Endodermal cell (in vitro differentiated cells): Measurements from ENCODE around the gene DUS2. TPM values are rescaled to one million over a fixed set of nuclear protein-coding genes. Genes with fewer than 3 reads are reported as not detected.

Source experiments
- DNase-seq: peaks from one replicate; pipeline ENCODE4 v3.0.0-alpha.2; 2017
- H3K27ac ChIP-seq: 2 replicates; pipeline ENCODE4 v1.5.1; 2013; ENCODE audit warnings: mild to moderate bottlenecking, low read depth, low read length, moderate library complexity
- H3K27me3 ChIP-seq: 2 replicates; pipeline ENCODE4 v1.6.1; 2013; ENCODE audit warnings: mild to moderate bottlenecking, low read length, moderate library complexity; ENCODE audit not compliant: insufficient read depth, control insufficient read depth, poor library complexity, severe bottlenecking
- H3K36me3 ChIP-seq: 2 replicates; pipeline ENCODE4 v1.7.0; 2013; ENCODE audit warnings: mild to moderate bottlenecking, low read length, moderate library complexity; ENCODE audit not compliant: control insufficient read depth, insufficient read depth
- H3K4me1 ChIP-seq: one replicate; pipeline ENCODE4 v1.7.0; 2013; ENCODE audit warnings: low read length; ENCODE audit not compliant: control insufficient read depth, insufficient read depth
- H3K4me3 ChIP-seq: 2 replicates; pipeline ENCODE4 v1.5.1; 2013; ENCODE audit warnings: mild to moderate bottlenecking, low read length, moderate library complexity
- H3K9ac ChIP-seq: 2 replicates; pipeline ENCODE4 v1.6.1; 2013; ENCODE audit warnings: mild to moderate bottlenecking, low read length, moderate library complexity; ENCODE audit not compliant: poor library complexity, severe bottlenecking; ENCODE audit errors: extremely low read depth
- H3K9me3 ChIP-seq: 2 replicates; pipeline ENCODE4 v1.6.1; 2013; ENCODE audit warnings: mild to moderate bottlenecking, low read length, moderate library complexity; ENCODE audit not compliant: control insufficient read depth
- H3K27ac Mint-ChIP-seq: 2 replicates; pipeline ENCODE4 v1.8.0; 2020; ENCODE audit warnings: mixed read lengths
- H3K27me3 Mint-ChIP-seq: 2 replicates; pipeline ENCODE4 v1.8.0; 2021; ENCODE audit warnings: mild to moderate bottlenecking, mixed read lengths; ENCODE audit not compliant: insufficient read depth
- H3K36me3 Mint-ChIP-seq: 2 replicates; pipeline ENCODE4 v1.8.0; 2020; ENCODE audit warnings: low read depth, mixed read lengths
- H3K4me1 Mint-ChIP-seq: 2 replicates; pipeline ENCODE4 v1.8.0; 2020; ENCODE audit warnings: mixed read lengths
- H3K4me3 Mint-ChIP-seq: 2 replicates; pipeline ENCODE4 v1.8.0; 2020; ENCODE audit warnings: mild to moderate bottlenecking, moderate library complexity, mixed read lengths
- H3K9me3 Mint-ChIP-seq: 2 replicates; pipeline ENCODE4 v1.8.0; 2020; ENCODE audit warnings: mild to moderate bottlenecking, mixed read lengths
- CTCF ChIP-seq: fragments of 200-600 bp; sonication (generic); conservative IDR thresholded peaks from 2 replicates; pipeline ENCODE4 v1.5.0; 2021; ENCODE audit warnings: antibody characterized with exemption, mild to moderate bottlenecking
- WGBS, 2 experiments: methylation state at CpG; one replicate each; pipeline versions ENCODE4 v1.1.5 to v1.1.7; 2013; ENCODE audit warnings: missing lambda C conversion rate in 2 of 2, mixed read lengths in 1 of 2; ENCODE audit not compliant: insufficient coverage in 1 of 2, insufficient read length in 1 of 2; 5-methylcytosine and 5-hydroxymethylcytosine counted together
- total RNA-seq, 2 donors: library from RNA; stranded (reverse); fragmentation: NEBNext Ultra II Directional in 1 of 2; extraction: Animal tissue kit (Norgen Biotek cat#: 25700) in 1 of 2; gene quantifications; 2 replicates in 1 of 2; 3 replicates in 1 of 2; pipeline ENCODE4 v1.2.1, GENCODE V29; 2021

The DUS2 gene
- total RNA-seq, 2 donors from 2014 or later, result 23.4 to 24.0 TPM

- Histone ChIP-seq H3K9me3 (no peaks in the 10 kb centered on the region), H3K27ac (no peak overlapping the region), H3K27me3 (no peaks in the 10 kb centered on the region), H3K4me3 (peak overlapping the region; percentile 92), H3K36me3 (no peaks in the 10 kb centered on the region), H3K9ac (peak overlapping the region; percentile 73), H3K4me1 (peaks cover 16% of the 10 kb centered on the region)
- Mint-ChIP-seq H3K36me3 (peaks cover under 1% of the 10 kb centered on the region), H3K4me3 (peak overlapping the region; percentile 97), H3K9me3 (no peaks in the 10 kb centered on the region), H3K4me1 (peaks cover 30% of the 10 kb centered on the region), H3K27me3 (no peaks in the 10 kb centered on the region), H3K27ac (no peak overlapping the region)
- TF ChIP-seq CTCF, result no peak
- no peak for DNase-seq
- 0 to 10% methylated on average over 1 to 6 of the region's 6 CpGs for WGBS, 2 experiments
Observed at GRCh38 chr16:68086336-68086841, 63.3 kb downstream of the DUS2 start.

- Mint-ChIP-seq H3K9me3 (no peaks in the 10 kb centered on the region), H3K27ac (no peak overlapping the region), H3K4me3 (peak overlapping the region; percentile 97), H3K36me3 (no peaks in the 10 kb centered on the region), H3K4me1 (peaks cover 35% of the 10 kb centered on the region), H3K27me3 (no peaks in the 10 kb centered on the region)
- Histone ChIP-seq H3K4me1 (peaks cover 16% of the 10 kb centered on the region), H3K9ac (peak overlapping the region; percentile 17), H3K9me3 (no peaks in the 10 kb centered on the region), H3K36me3 (no peaks in the 10 kb centered on the region), H3K27ac (no peak overlapping the region), H3K4me3 (peak overlapping the region; percentile 92), H3K27me3 (no peaks in the 10 kb centered on the region)
- 34 to 44% methylated on average over 4 of the region's 6 CpGs for WGBS, 2 experiments
- DNase-seq, result no peak
- TF ChIP-seq CTCF, result no peak
Observed at GRCh38 chr16:68086860-68087268, 63.8 kb downstream of the DUS2 start.

GRCh38 chr16:68087688-68088087 lies 64.6 kb downstream of the DUS2 start:
- no peak for DNase-seq
- Histone ChIP-seq H3K9me3 (no peaks in the 10 kb centered on the region), H3K4me3 (peak overlapping the region; percentile 92), H3K27me3 (no peaks in the 10 kb centered on the region), H3K4me1 (peaks cover 16% of the 10 kb centered on the region), H3K36me3 (no peaks in the 10 kb centered on the region), H3K9ac (no peak overlapping the region), H3K27ac (no peak overlapping the region)
- H3K9me3 Mint-ChIP-seq, result no peaks in the 10 kb centered on the region
- no peak for TF ChIP-seq CTCF
- H3K27ac Mint-ChIP-seq, result no peak overlapping the region
- peaks cover 35% of the 10 kb centered on the region for H3K4me1 Mint-ChIP-seq
- no peaks in the 10 kb centered on the region for H3K27me3 Mint-ChIP-seq
- WGBS, 2 experiments, result 96 to 100% methylated on average over 2 of the region's 2 CpGs
- no peak overlapping the region for H3K4me3 Mint-ChIP-seq
- no peaks in the 10 kb centered on the region for H3K36me3 Mint-ChIP-seq
